IMR-90 (cell line): ENCODE results near the gene CDK12.

Experiments used
- CEBPB ChIP-seq: IDR thresholded peaks from 2 replicates; pipeline ENCODE4 v1.6.1; 2012; ENCODE audit warnings: low read depth, low read length, improper control_type of control experiment
- CTCF ChIP-seq: conservative IDR thresholded peaks from 2 replicates; pipeline ENCODE4 v1.5.1; 2012; ENCODE audit warnings: mild to moderate bottlenecking, low read depth, low read length, improper control_type of control experiment
- POLR2A ChIP-seq: IDR thresholded peaks from 2 replicates; pipeline ENCODE4 v1.6.1; 2012; ENCODE audit warnings: mild to moderate bottlenecking, low read depth, low read length
- RAD21 ChIP-seq: IDR thresholded peaks from 2 replicates; pipeline ENCODE4 v1.6.1; 2012; ENCODE audit warnings: low read length, improper control_type of control experiment

- TF ChIP-seq CTCF (no peak), CEBPB (no peak), RAD21 (no peak), POLR2A (no peak)
Measured at GRCh38 chr17:39455919-39456318, 5.4 kb upstream of the CDK12 start.
